IPS DF 19.7 (cell line): ENCODE results near the gene SCN2A.

Experiments
- DNase-seq: peaks from one replicate; pipeline ENCODE4 v3.0.0-alpha.2; 2013; ENCODE audit warnings: low read depth, low spot score

SCN2A gene

DNA sequence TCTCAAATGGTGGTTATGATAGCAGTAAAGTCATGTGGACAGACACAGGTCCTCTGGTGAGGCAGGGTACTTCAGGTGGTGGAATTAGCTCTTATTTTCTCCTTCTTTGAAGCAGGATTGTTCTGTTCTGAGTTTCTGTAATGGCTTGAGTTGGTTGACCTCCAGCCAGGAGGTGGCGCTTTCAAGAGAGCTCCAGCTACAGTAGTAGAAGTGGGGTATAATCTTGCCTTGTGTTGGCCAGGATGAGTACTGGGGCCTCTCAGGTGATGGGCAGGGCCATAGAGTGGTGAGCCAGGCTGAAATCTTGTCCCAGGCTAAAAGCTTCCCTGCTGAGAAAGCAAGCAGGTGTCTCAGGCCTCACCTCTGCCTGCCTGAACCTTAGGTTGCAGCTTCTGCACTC, 177.8 kb downstream of the SCN2A start:
- no peak for DNase-seq

DNA sequence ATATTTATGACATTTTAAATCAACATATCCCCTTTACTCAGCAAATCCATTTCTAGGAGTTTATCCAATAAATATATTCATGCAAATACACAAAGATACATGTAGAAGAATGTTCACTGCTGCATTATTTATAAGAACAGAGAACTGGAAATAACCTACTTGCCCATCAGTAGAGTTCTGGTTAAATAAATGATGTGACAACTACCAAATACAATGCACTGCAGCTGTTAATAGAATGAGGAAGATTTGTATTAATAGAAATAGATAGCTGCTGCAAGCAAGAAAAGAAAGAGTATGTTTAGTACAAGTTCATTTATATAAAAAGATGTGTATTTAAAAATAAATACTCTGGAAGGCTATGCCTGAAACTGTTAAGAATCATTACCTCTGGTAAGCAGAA, 181.0 kb downstream of the SCN2A start:
- no peak for DNase-seq

DNA sequence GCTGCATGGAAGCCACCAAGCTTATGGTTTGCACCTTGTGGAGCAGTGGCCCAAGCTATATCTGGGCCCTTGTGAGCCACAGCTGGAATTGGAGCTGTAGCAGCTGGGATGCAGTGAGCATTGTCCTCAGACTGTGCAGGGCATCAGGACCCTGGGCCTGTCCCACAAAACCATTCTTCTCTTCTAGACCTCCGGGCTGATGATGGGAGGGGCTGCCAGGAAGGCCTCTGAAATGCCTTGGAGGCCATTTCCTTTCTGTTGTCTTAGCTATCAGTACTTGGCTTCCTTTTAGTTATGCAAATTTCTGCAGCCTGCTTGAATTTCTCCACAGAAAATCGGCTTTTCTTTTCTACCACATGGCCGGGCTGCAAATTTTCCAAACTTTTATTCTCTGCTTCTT, 183.9 kb downstream of the SCN2A start:
- no peak for DNase-seq

DNA sequence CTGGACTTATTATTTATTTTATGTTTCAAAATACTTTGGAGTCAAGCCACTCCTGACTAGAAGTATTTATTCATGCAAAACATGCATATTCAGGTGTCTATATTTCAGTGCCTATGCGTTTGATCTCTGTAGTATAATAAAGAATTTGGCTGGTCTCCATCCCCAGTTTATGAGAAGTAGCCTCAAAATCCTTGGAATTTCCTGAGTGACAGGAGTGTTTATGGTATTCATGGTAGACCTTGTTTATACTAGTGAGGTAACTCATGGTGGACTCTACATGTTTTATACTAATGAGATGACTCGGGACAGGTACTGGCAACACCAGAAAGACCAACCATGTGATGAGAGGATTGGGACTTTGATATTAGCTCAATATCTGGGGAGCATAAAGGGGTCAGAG, 186.3 kb downstream of the SCN2A start:
- no peak for DNase-seq

DNA sequence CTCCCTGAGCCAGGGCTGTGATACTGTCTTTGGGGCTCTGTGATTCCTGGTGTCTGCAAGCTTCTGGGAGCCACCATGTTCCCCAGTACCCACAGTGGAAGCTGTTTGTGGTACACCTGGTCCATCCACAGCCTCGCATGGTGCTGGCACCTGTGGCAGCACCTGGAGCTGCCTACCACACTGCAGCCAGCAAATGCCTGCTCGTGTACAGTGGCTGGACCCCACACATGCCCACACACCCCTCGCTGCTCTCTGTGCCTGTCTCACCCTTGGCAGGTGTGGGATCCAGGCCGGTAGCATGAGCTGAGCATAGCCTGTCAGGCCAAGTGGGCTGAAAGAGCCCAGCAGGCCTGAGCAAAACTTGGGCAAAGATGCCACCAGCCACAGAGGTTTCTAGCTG, 188.5 kb downstream of the SCN2A start:
- no peak for DNase-seq

DNA sequence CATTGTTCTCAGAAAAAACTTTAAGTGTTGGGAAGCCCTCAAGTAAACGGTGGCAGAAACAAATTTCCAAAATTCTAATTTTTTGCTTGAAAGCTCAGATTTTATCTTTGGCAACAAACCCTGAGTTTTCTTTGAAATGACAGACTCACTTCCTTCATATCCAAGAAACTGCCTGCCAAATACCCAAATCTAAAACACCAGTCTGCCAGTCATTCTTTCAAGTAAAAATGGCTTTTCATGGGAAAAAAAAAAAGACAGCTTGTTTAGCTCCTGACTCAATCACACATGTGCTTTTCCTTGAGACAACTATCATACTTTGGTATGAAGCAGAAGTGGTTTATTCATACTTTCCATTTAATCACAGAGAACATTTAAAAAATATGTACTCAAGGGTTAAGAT, 189.7 kb downstream of the SCN2A start:
- DNase-seq: no peak

DNA sequence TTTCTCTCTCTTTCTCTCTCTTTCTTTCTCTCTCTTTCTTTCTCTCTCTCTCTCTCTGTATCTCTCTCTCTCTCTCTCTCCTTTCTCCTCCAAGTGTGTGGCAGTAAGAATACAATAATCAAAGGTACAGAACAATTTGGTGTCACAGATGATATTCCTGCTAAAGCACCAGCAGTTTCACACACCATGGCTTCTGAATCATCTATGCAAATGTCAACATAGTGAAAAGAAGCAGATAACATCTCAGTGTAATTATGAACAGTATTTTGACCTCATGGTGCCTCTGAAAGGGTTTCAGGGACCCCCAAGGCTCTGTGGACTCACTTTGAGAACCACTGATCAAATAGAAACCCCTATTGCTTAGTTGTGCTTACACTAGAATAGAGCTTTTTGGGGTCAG, 191.8 kb downstream of the SCN2A start:
- DNase-seq: no peak

DNA sequence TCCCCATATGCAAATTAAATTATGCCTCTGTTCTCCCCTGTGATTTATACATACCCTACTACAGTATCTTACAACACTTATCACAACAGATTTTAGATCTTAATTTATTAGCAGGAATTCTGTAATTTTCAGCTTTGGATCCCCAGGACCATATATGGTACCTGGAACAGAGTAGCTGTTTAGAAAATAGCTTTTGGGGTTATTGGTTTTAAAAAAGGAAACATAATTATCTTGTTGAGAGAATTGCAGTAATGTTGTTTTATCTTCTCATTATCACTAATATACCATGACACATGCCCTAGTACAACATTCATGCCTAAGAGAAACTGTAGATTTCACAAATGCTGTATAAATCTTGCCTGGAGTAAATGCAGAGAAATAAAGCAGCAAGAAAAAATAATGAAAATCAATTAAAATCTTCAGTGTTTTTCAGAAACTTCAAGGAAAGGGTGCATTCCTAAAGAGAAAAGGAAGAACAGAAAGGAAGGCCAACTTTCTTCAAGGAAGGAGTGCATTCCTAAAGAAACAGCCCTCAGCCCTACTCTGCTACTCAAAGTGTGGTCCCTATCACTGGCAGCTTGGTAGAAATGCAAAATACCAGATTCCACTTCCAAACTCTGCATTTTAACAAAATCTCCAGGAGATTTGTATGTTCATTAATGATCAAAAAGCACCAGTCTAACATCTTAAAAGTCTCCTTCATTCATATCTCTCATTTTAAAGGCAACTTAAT, 193.2 kb downstream of the SCN2A start:
- no peak for DNase-seq

DNA sequence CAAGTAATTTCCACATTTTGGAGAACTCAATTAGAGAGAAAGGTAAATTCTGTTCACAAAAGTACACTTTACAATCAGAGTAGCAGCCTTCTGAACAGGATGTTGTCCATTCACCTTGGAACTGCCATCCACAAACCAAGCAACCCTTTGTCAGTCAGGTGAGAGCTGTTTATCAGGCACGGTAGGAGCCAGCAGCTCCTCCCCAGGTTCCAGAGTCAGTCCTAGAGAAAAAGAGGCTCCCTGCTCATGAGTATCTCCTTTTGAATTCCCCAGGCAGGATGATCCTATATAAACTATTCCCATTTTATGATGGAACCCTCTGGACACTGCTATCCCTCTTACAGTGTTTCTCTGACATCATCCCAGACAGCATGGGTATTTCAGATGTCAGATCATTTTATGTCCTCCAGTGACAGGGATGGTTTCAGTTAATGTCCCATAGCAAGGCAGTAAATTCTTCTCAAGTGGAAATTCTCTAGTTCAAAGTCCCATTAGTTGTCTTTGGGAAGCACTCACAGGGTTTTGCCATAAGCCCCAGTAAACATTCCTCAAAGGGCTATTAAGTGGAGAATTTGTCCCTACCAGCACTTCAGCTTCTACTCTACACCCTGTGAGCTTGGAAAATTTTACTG, 195.8 kb downstream of the SCN2A start:
- DNase-seq: no peak

DNA sequence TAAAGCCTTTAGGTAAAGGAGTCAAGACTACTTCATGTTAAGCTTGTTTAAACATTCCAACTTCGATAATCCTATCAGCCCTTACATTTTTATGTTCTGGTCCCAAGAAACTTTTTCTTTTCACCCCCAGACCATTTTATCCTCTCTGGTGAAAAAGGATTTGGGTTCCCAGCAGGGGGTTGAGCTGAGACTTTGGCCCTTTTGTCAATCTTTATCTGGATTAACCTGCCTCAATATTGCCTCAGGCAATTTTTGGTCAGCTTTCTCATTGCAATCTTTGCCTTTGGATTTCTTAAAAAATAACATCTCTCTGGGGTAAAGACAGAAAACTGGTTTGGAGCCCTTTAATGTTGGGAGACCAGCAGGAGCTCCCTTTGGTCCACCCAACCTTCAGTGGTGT, 196.4 kb downstream of the SCN2A start:
- DNase-seq: no peak

DNA sequence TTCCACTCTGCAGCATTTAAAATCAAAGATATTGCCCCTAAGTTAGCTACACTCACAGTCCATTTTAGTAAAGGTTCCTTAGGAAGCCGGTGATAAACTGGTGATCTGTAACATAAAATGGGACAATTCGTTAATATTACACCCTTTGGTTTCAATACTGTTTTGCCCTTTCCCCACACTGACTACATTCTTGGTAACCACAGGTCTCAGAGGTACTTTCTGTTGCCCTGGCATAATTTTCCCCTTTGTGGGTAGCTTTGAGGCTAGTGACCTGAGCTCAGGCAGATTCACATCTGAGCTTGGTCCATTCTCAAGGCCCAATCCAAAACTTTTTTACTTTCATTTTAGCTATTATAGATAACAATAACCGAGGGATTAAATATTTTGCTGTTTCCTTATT, 197.3 kb downstream of the SCN2A start:
- DNase-seq: no peak

DNA sequence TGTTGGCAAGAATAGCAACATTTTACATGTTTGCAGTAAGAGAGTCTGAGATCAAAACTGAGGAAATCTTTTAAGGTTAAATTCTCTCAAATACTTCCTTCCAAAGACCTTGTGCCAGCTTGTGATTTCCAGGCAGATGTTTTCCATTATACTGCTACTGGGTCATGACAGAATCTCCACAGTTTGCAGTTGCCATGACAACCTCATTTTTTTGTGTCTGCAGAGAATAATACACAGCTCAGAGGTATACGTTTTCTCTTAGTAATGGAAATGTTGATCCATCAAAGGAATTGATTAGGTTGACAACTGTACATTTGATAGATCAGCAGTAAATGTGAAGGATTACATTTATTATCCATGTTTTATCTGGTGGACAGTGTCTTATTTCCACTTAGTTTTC, 201.2 kb downstream of the SCN2A start:
- DNase-seq: no peak
